CD14-positive monocyte (primary cell): ENCODE data around the gene PISD. TPM values are rescaled to one million over a fixed set of nuclear protein-coding genes. Genes with fewer than 3 reads are reported as not detected.
"Not testable (repeated sequence)": the region's sequence is repeated elsewhere in the genome, so short reads cannot be mapped to it uniquely, and the experiment has no call there.

Experiments used
- DNase-seq, 3 donors: peaks; one replicate each; pipeline ENCODE4 v3.0.0-alpha.2; 2011 to 2022
- H2AFZ ChIP-seq: 2 replicates; pipeline ENCODE4 v1.6.0; 2012; ENCODE audit warnings: mild to moderate bottlenecking, low read depth, low read length, inconsistent platforms; ENCODE audit not compliant: insufficient read depth, poor library complexity, severe bottlenecking
- H3K27ac ChIP-seq, 2 donors: 1 replicate in 1 of 2; 2 replicates in 1 of 2; pipeline ENCODE4 v1.5.1; 2012 to 2013; ENCODE audit warnings: low read length in 2 of 2, control low read depth in 1 of 2, inconsistent platforms in 1 of 2, low read depth in 1 of 2, mild to moderate bottlenecking in 1 of 2
- H3K27me3 ChIP-seq, 2 donors: one replicate each; pipeline versions ENCODE4 v1.6.0 to v1.6.1; 2011 to 2013; ENCODE audit warnings: low read length in 2 of 2; ENCODE audit not compliant: control insufficient read depth in 2 of 2, insufficient read depth in 2 of 2
- H3K36me3 ChIP-seq, 2 donors: replicated peaks in 1 of 2; 1 replicate in 1 of 2; 2 replicates in 1 of 2; pipeline versions ENCODE4 v1.5.1 to v1.6.1; 2012 to 2013; ENCODE audit warnings: low read length in 2 of 2, control low read depth in 1 of 2, inconsistent platforms in 1 of 2, mild to moderate bottlenecking in 1 of 2; ENCODE audit not compliant: insufficient read depth in 2 of 2, control insufficient read depth in 1 of 2
- H3K4me1 ChIP-seq, 2 donors: 1 replicate in 1 of 2; 2 replicates in 1 of 2; pipeline versions ENCODE4 v1.5.1 to v1.6.1; 2012 to 2013; ENCODE audit warnings: low read length in 2 of 2, control low read depth in 1 of 2, inconsistent platforms in 1 of 2, mild to moderate bottlenecking in 1 of 2, moderate library complexity in 1 of 2; ENCODE audit not compliant: insufficient read depth in 2 of 2, control insufficient read depth in 1 of 2
- H3K4me2 ChIP-seq: replicated peaks from 2 replicates; pipeline ENCODE3; 2012; ENCODE audit warnings: low read length, moderate library complexity, mild to moderate bottlenecking; ENCODE audit not compliant: poor library complexity, severe bottlenecking; ENCODE audit errors: extremely low read depth
- H3K4me3 ChIP-seq, 3 experiments: fragments of 200-600 bp in 1 of 3; sonication (generic) in 1 of 3; replicated peaks in 1 of 3; 1 replicate in 2 of 3; 2 replicates in 1 of 3; pipeline ENCODE4 v1.5.1; 2011 to 2013; ENCODE audit warnings: low read length in 3 of 3, mild to moderate bottlenecking in 3 of 3, control low read depth in 2 of 3, low read depth in 2 of 3, inconsistent platforms in 1 of 3, moderate library complexity in 1 of 3
- H3K79me2 ChIP-seq: 2 replicates; pipeline ENCODE4 v1.6.0; 2012; ENCODE audit warnings: mild to moderate bottlenecking, control low read depth, inconsistent platforms, low read length, moderate library complexity; ENCODE audit not compliant: insufficient read depth
- H3K9ac ChIP-seq: 2 replicates; pipeline ENCODE4 v1.6.0; 2017; ENCODE audit warnings: low read length, mild to moderate bottlenecking; ENCODE audit not compliant: insufficient read depth, poor library complexity, severe bottlenecking
- H3K9me3 ChIP-seq, 2 donors: replicated peaks in 1 of 2; 1 replicate in 1 of 2; 2 replicates in 1 of 2; pipeline versions ENCODE4 v1.5.1 to v1.6.1; 2012 to 2013; ENCODE audit warnings: low read length in 2 of 2, control low read depth in 1 of 2; ENCODE audit not compliant: control insufficient read depth in 1 of 2, insufficient read depth in 1 of 2
- H4K20me1 ChIP-seq: 2 replicates; pipeline ENCODE4 v1.6.0; 2012; ENCODE audit warnings: mild to moderate bottlenecking, low read length, control low read depth, moderate library complexity; ENCODE audit not compliant: insufficient read depth
- H3K27ac Mint-ChIP-seq, 7 donors: one replicate each; pipeline ENCODE4 v1.8.0; 2020; ENCODE audit warnings: mild to moderate bottlenecking in 7 of 7, mixed read lengths in 7 of 7, moderate library complexity in 6 of 7, inconsistent platforms in 2 of 7
- H3K27me3 Mint-ChIP-seq, 3 donors: one replicate each; pipeline ENCODE4 v1.8.0; 2021 to 2022; ENCODE audit warnings: low read depth in 3 of 3, mild to moderate bottlenecking in 3 of 3, mixed read lengths in 3 of 3, moderate library complexity in 3 of 3, inconsistent platforms in 1 of 3
- H3K36me3 Mint-ChIP-seq, 2 donors: one replicate each; pipeline ENCODE4 v1.8.0; 2020; ENCODE audit warnings: mixed read lengths in 2 of 2, inconsistent platforms in 1 of 2, mild to moderate bottlenecking in 1 of 2
- H3K4me1 Mint-ChIP-seq: one replicate; pipeline ENCODE4 v1.8.0; 2020; ENCODE audit warnings: mild to moderate bottlenecking, mixed read lengths
- H3K4me3 Mint-ChIP-seq, 2 donors: one replicate each; pipeline ENCODE4 v1.8.0; 2020; ENCODE audit warnings: mild to moderate bottlenecking in 2 of 2, mixed read lengths in 2 of 2, moderate library complexity in 1 of 2
- H3K9me3 Mint-ChIP-seq, 7 donors: one replicate each; pipeline ENCODE4 v1.8.0; 2020 to 2022; ENCODE audit warnings: mixed read lengths in 7 of 7, mild to moderate bottlenecking in 6 of 7, moderate library complexity in 6 of 7, inconsistent platforms in 2 of 7
- WGBS: methylation state at CpG from one replicate; pipeline ENCODE4 v1.1.5; 2013; ENCODE audit warnings: missing lambda C conversion rate; ENCODE audit not compliant: insufficient coverage; 5-methylcytosine and 5-hydroxymethylcytosine counted together
- intact Hi-C, 2 donors: fragments of 100-400 bp; cut with micrococcal nuclease; formaldehyde crosslinking; loops; one replicate each; pipeline versions ENCODE4 v1.15.0 to v1.15.1; 2023
- polyA plus RNA-seq, 3 donors: library from polyadenylated mRNA; depleted of rRNA in 1 of 3; unstranded in 2 of 3; stranded (reverse) in 1 of 3; fragments of 300-500 nt in 2 of 3; fragments of >200 nt in 1 of 3; fragmentation: Illumina TruSeq in 2 of 3; gene quantifications; 1 replicate in 2 of 3; 2 replicates in 1 of 3; pipeline ENCODE4 v1.2.3, GENCODE V29; 2012 to 2021
- TF ChIP-seq, protein P1 (sequence below): fragments of 200-600 bp; IDR thresholded peaks from one replicate; pipeline ENCODE4 v1.8.0; 2022; ENCODE audit warnings: antibody characterized with exemption, mild to moderate bottlenecking

Gene PISD
- polyA plus RNA-seq, 3 donors = 38.1 to 112 (median 45.3) TPM

- peaks cover 15 to 31% of the 10 kb centered on the region in 2 donors for H3K36me3 ChIP-seq
- no peak overlapping the region for H3K4me3 ChIP-seq
Measured at GRCh38 chr22:31602259-31602952, 59.6 kb downstream of the PISD start.

GRCh38 chr22:31595271-31595670 is 66.7 kb downstream of the PISD start:
- no peaks in the 10 kb centered on the region for H3K9me3 Mint-ChIP-seq

More at GRCh38 chr22:31602259-31602952, 59.6 kb downstream of the PISD start:
- Mint-ChIP-seq H3K27me3 (peaks cover 0 to 5% (median 1%) of the 10 kb centered on the region in 3 donors), H3K27ac (peak overlapping the region in 3 of 7 donors; percentile 3 to 61 (median 54)), H3K36me3 (peaks cover 31 to 37% of the 10 kb centered on the region in 2 donors), H3K4me1 (no peaks in the 10 kb centered on the region), H3K9me3 (no peaks in the 10 kb centered on the region), H3K4me3 (no peak overlapping the region)
- no peak overlapping the region for H2AFZ ChIP-seq
- H3K4me1 ChIP-seq = no peaks in the 10 kb centered on the region
- no peaks in the 10 kb centered on the region for H3K9me3 ChIP-seq
- intact Hi-C loops = no loop called here
- H3K9ac ChIP-seq = no peak overlapping the region
- H4K20me1 ChIP-seq = no peaks in the 10 kb centered on the region
- H3K4me2 ChIP-seq = no peak overlapping the region
- WGBS = 94% methylated on average over 7 of the region's 11 CpGs
- no peaks in the 10 kb centered on the region for H3K27me3 ChIP-seq
- H3K79me2 ChIP-seq = no peaks in the 10 kb centered on the region
- TF ChIP-seq, protein P1, sequence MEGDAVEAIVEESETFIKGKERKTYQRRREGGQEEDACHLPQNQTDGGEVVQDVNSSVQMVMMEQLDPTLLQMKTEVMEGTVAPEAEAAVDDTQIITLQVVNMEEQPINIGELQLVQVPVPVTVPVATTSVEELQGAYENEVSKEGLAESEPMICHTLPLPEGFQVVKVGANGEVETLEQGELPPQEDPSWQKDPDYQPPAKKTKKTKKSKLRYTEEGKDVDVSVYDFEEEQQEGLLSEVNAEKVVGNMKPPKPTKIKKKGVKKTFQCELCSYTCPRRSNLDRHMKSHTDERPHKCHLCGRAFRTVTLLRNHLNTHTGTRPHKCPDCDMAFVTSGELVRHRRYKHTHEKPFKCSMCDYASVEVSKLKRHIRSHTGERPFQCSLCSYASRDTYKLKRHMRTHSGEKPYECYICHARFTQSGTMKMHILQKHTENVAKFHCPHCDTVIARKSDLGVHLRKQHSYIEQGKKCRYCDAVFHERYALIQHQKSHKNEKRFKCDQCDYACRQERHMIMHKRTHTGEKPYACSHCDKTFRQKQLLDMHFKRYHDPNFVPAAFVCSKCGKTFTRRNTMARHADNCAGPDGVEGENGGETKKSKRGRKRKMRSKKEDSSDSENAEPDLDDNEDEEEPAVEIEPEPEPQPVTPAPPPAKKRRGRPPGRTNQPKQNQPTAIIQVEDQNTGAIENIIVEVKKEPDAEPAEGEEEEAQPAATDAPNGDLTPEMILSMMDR = no peak
- no peak for DNase-seq
- H3K27ac ChIP-seq = no peak overlapping the region

GRCh38 chr22:31590161-31590560 is 71.9 kb downstream of the PISD start:
- H3K27me3 ChIP-seq, H3K4me2 ChIP-seq, H3K27ac Mint-ChIP-seq, H3K4me3 ChIP-seq, H3K9ac ChIP-seq, intact Hi-C loops, DNase-seq, H3K79me2 ChIP-seq, H2AFZ ChIP-seq, H4K20me1 ChIP-seq, H3K4me3 Mint-ChIP-seq, H3K27ac ChIP-seq, H3K27me3 Mint-ChIP-seq, H3K9me3 ChIP-seq, H3K9me3 Mint-ChIP-seq: not testable (repeated sequence)
- Mint-ChIP-seq H3K36me3 (peaks cover 34 to 38% of the 10 kb centered on the region in 2 donors), H3K4me1 (peaks cover 11% of the 10 kb centered on the region)
- Histone ChIP-seq H3K36me3 (peaks cover 20 to 41% of the 10 kb centered on the region in 2 donors), H3K4me1 (peaks cover 6 to 10% of the 10 kb centered on the region in 2 donors)
- WGBS = no CpG with 5 or more reads among the region's 2 CpGs

More at GRCh38 chr22:31595271-31595670, 66.7 kb downstream of the PISD start:
- H3K27me3 ChIP-seq = no peaks in the 10 kb centered on the region
- no peaks in the 10 kb centered on the region for H3K4me1 ChIP-seq
- Mint-ChIP-seq H3K27me3 (peaks cover 0 to 1% (median 0%) of the 10 kb centered on the region in 3 donors), H3K4me1 (no peaks in the 10 kb centered on the region), H3K27ac (no peak overlapping the region), H3K36me3 (peaks cover 4 to 8% of the 10 kb centered on the region in 2 donors), H3K4me3 (no peak overlapping the region)
- no peak overlapping the region for H3K4me2 ChIP-seq
- no peak overlapping the region for H3K27ac ChIP-seq
- TF ChIP-seq, protein P1 = no peak
- no peaks in the 10 kb centered on the region for H3K36me3 ChIP-seq
- no peak for DNase-seq
- WGBS = 100% methylated on average over 1 of the region's 2 CpGs
- H3K9ac ChIP-seq = no peak overlapping the region
- intact Hi-C loops = no loop called here
- H3K4me3 ChIP-seq = no peak overlapping the region
- no peaks in the 10 kb centered on the region for H4K20me1 ChIP-seq
- H2AFZ ChIP-seq = no peak overlapping the region
- no peaks in the 10 kb centered on the region for H3K9me3 ChIP-seq
- no peaks in the 10 kb centered on the region for H3K79me2 ChIP-seq
